ENCODE data around the gene ARHGAP19. TPM values are rescaled to one million over a fixed set of nuclear protein-coding genes. Genes with fewer than 3 reads are reported as not detected.
A peak's percentile ranks its signal among the peaks of the same experiment; 100 is the strongest.

Gene ARHGAP19
- total RNA-seq, 3 donors from 2014 or later, result 6.4 to 34.4 (median 14.4) TPM

- H3K4me1 ChIP-seq, result peaks cover 4 to 9% of the 10 kb centered on the region in 2 donors
- H3K9me3 ChIP-seq, result no peaks in the 10 kb centered on the region
- intact Hi-C loops (cut with DNase I; ENCODE audit: low total_unique reads), result loop anchor here (5.0 kb wide), 1 partner anchor 164 kb away; the partner anchor contains the start of genes MMS19 and UBTD1
- no peaks in the 10 kb centered on the region for H3K27me3 ChIP-seq
- no peaks in the 10 kb centered on the region for H3K36me3 ChIP-seq
- no peak for DNase-seq (ENCODE audit: low spot score in 2 of 2)
- peak overlapping the region; percentile 96 to 97 for H3K27ac ChIP-seq
- TF ChIP-seq POLR2AphosphoS5 (IDR thresholded peaks at IDR 0.05) (no peak), POLR2A (IDR thresholded peaks at IDR 0.05) (no peak), CTCF (IDR thresholded peaks at IDR 0.05) (no peak)
- H3K4me3 ChIP-seq, result peak overlapping the region; percentile 76 to 98 (median 89)
Observed at GRCh38 chr10:97333601-97334369, 41.3 kb upstream of the ARHGAP19 start.

GRCh38 chr10:97333351-97333600 lies 40.8 kb upstream of the ARHGAP19 start:
- H3K4me3 ChIP-seq, result peak overlapping the region; percentile 76 to 98 (median 89)

DNA sequence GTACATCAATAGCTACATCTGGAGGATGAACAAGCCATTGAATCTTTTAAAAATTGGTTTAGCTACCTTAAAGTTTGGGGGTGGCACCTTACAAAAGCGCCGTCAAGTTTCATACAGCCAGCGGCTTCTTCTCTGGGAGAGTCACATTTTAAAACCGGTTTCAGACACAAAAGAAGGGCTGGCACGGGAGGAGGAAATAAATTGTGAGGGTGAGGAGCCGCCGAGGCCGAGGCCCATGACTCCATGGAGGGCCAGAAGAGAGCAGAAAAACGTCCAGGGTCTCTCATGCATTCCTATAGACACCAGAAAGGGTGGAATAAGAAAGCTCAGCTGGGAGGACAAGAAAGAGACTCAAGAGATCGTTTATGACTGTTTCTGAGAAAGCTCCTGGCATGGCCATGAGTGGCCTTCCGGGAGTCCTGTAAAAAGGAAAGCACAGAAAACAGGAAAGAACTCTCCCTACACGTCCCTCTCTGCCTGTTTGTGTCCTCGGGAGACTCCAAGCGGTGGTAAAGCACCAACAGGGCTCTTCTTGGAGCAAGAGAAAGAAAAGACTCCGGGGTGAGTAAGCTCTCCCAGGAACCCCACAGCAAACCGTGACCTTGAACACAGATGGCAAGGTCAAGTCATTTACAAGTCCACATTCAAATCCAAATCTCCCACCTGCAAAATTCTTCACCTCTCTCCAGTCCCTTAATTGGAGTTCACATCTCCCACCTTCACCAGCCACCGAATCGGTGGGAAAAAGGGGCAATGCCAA lies 40.3 kb upstream of the ARHGAP19 start:
- H3K27me3 ChIP-seq, result no peaks in the 10 kb centered on the region
- intact Hi-C loops (cut with DNase I; ENCODE audit: low total_unique reads), result loop anchor here (5.0 kb wide), 1 partner anchor 165 kb away; the partner anchor contains the start of genes MMS19 and UBTD1
- H3K27ac ChIP-seq, result peak overlapping the region; percentile 96 to 97
- H3K36me3 ChIP-seq, result no peaks in the 10 kb centered on the region
- H3K4me3 ChIP-seq, result peak overlapping the region; percentile 76 to 98 (median 89)
- H3K4me1 ChIP-seq, result peaks cover 4 to 9% of the 10 kb centered on the region in 2 donors
- DNase-seq (ENCODE audit: low spot score in 2 of 2), result peak in 1 of 2 donors; percentile 34
- no peaks in the 10 kb centered on the region for H3K9me3 ChIP-seq
- TF ChIP-seq POLR2AphosphoS5 (IDR thresholded peaks at IDR 0.05) (peak in 1 of 3 donors; percentile 32), POLR2A (IDR thresholded peaks at IDR 0.05) (no peak)

More at GRCh38 chr10:97333351-97333600, 40.8 kb upstream of the ARHGAP19 start:
- no peak for TF ChIP-seq CTCF (IDR thresholded peaks at IDR 0.05)
- TF ChIP-seq POLR2AphosphoS5 (IDR thresholded peaks at IDR 0.05), result no peak
- no peak for TF ChIP-seq POLR2A (IDR thresholded peaks at IDR 0.05)
- DNase-seq (ENCODE audit: low spot score in 2 of 2), result no peak
- peaks cover 4 to 9% of the 10 kb centered on the region in 2 donors for H3K4me1 ChIP-seq
- no peaks in the 10 kb centered on the region for H3K9me3 ChIP-seq
- H3K27me3 ChIP-seq, result no peaks in the 10 kb centered on the region
- no peaks in the 10 kb centered on the region for H3K36me3 ChIP-seq
- intact Hi-C loops (cut with DNase I; ENCODE audit: low total_unique reads), result loop anchor here (5.0 kb wide), 1 partner anchor 164 kb away; the partner anchor contains the start of genes MMS19 and UBTD1
- H3K27ac ChIP-seq, result peak overlapping the region; percentile 96 to 97

GRCh38 chr10:97331153-97331703 lies 38.8 kb upstream of the ARHGAP19 start:
- peak overlapping the region; percentile 96 to 97 for H3K27ac ChIP-seq
- peak overlapping the region in 2 of 3 donors; percentile 89 to 98 for H3K4me3 ChIP-seq
- TF ChIP-seq POLR2A (IDR thresholded peaks at IDR 0.05) (no peak), POLR2AphosphoS5 (IDR thresholded peaks at IDR 0.05) (no peak), CTCF (IDR thresholded peaks at IDR 0.05) (no peak)
- no peaks in the 10 kb centered on the region for H3K36me3 ChIP-seq
- H3K9me3 ChIP-seq, result no peaks in the 10 kb centered on the region
- intact Hi-C loops (cut with DNase I; ENCODE audit: low total_unique reads), result loop anchor here (5.0 kb wide), 1 partner anchor 166 kb away; the partner anchor contains the start of genes MMS19 and UBTD1
- no peak for DNase-seq (ENCODE audit: low spot score in 2 of 2)
- H3K4me1 ChIP-seq, result peaks cover 4 to 9% of the 10 kb centered on the region in 2 donors
- H3K27me3 ChIP-seq, result no peaks in the 10 kb centered on the region

DNA sequence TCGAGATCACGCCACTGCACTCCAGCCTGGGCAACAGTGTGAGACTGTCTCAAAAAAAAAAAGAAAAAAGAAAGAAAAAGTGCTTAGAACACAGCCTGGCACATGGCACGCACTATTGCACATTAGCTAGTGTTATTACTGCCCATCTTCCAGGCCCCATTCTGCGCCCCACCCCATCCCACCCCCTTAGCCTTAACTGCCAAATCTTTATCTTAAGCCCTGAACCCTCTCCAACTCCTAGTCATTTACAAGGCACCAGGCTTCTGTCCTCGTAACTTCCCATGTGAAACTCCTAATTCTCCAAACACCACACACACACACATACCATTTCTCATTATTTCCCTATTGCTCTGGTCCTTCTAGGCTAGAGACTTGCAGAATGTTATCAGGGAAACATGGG lies 37.3 kb upstream of the ARHGAP19 start:
- Histone ChIP-seq H3K4me3 (no peak overlapping the region), H3K27me3 (no peaks in the 10 kb centered on the region), H3K36me3 (no peaks in the 10 kb centered on the region), H3K4me1 (peaks cover 4 to 9% of the 10 kb centered on the region in 2 donors), H3K9me3 (no peaks in the 10 kb centered on the region), H3K27ac (no peak overlapping the region)
- TF ChIP-seq CTCF (IDR thresholded peaks at IDR 0.05), result no peak
- no peak for TF ChIP-seq POLR2A (IDR thresholded peaks at IDR 0.05)
- TF ChIP-seq POLR2AphosphoS5 (IDR thresholded peaks at IDR 0.05), result no peak
- no peak for DNase-seq (ENCODE audit: low spot score in 2 of 2)
- intact Hi-C loops (cut with DNase I; ENCODE audit: low total_unique reads), result loop anchor here (5.0 kb wide), 1 partner anchor 168 kb away; the partner anchor contains the start of genes MMS19 and UBTD1
